GM12873 (cell line): Measurements from ENCODE around the gene RASSF9.

ENCODE experiments used
- CTCF ChIP-seq: IDR thresholded peaks from 2 replicates; pipeline ENCODE4 v1.5.1; 2012; ENCODE audit warnings: low read depth, mild to moderate bottlenecking, moderate library complexity, low read length, control low read depth; ENCODE audit not compliant: insufficient read depth; ENCODE audit errors: missing control alignments

The RASSF9 gene

GRCh38 chr12:85820101-85820500, 16.1 kb downstream of the RASSF9 start:
- no peak for TF ChIP-seq CTCF

GRCh38 chr12:85814741-85815140, 21.5 kb downstream of the RASSF9 start:
- TF ChIP-seq CTCF = no peak

GRCh38 chr12:85814071-85814470, 22.1 kb downstream of the RASSF9 start:
- TF ChIP-seq CTCF = no peak

GRCh38 chr12:85809500-85809899, 26.7 kb downstream of the RASSF9 start:
- TF ChIP-seq CTCF = no peak

- no peak for TF ChIP-seq CTCF
Measured at GRCh38 chr12:85807730-85808129, 28.5 kb downstream of the RASSF9 start.

- TF ChIP-seq CTCF = no peak
Measured at GRCh38 chr12:85805654-85806053, 30.6 kb downstream of the RASSF9 start.

- TF ChIP-seq CTCF = no peak
Measured at GRCh38 chr12:85804663-85805062, 31.5 kb downstream of the RASSF9 start.
